Activated CD4-positive, alpha-beta T cell treated with anti-CD3 and anti-CD28 coated beads for 48 hours (primary cell): ENCODE data around the gene ADGRG6.
"Not testable (repeated sequence)": the region's sequence is repeated elsewhere in the genome, so short reads cannot be mapped to it uniquely, and the experiment has no call there.

Experiments
- DNase-seq: peaks from one replicate; pipeline ENCODE4 v3.0.0-alpha.2; 2020

The ADGRG6 gene

GRCh38 chr6:142452993-142453392 lies 151.2 kb downstream of the ADGRG6 start:
- DNase-seq = no peak

GRCh38 chr6:142454196-142454595 lies 152.4 kb downstream of the ADGRG6 start:
- not testable (repeated sequence) for DNase-seq

GRCh38 chr6:142454848-142455247 lies 153.0 kb downstream of the ADGRG6 start:
- not testable (repeated sequence) for DNase-seq

- DNase-seq = no peak
Measured at GRCh38 chr6:142455957-142456589, 154.3 kb downstream of the ADGRG6 start.

- DNase-seq = no peak
Measured at GRCh38 chr6:142457638-142458406, 156.0 kb downstream of the ADGRG6 start.

GRCh38 chr6:142458836-142459235 lies 157.0 kb downstream of the ADGRG6 start:
- no peak for DNase-seq

- no peak for DNase-seq
Measured at GRCh38 chr6:142459271-142459670, 157.5 kb downstream of the ADGRG6 start.

- no peak for DNase-seq
Measured at GRCh38 chr6:142462260-142462659, 160.5 kb downstream of the ADGRG6 start.

- DNase-seq = no peak
Measured at GRCh38 chr6:142463988-142464387, 162.2 kb downstream of the ADGRG6 start.

- DNase-seq = no peak
Measured at GRCh38 chr6:142469220-142469619, 167.4 kb downstream of the ADGRG6 start.

- no peak for DNase-seq
Measured at GRCh38 chr6:142470421-142470820, 168.6 kb downstream of the ADGRG6 start.

GRCh38 chr6:142474531-142475289 lies 172.9 kb downstream of the ADGRG6 start:
- peak; percentile 7 for DNase-seq

- DNase-seq = no peak
Measured at GRCh38 chr6:142476452-142476851, 174.6 kb downstream of the ADGRG6 start.

GRCh38 chr6:142478117-142478516 lies 176.3 kb downstream of the ADGRG6 start:
- peak; percentile 29 for DNase-seq

- DNase-seq = no peak
Measured at GRCh38 chr6:142481466-142481865, 179.7 kb downstream of the ADGRG6 start.

- DNase-seq = no peak
Measured at GRCh38 chr6:142482249-142482648, 180.4 kb downstream of the ADGRG6 start.

- no peak for DNase-seq
Measured at GRCh38 chr6:142482974-142483373, 181.2 kb downstream of the ADGRG6 start.

GRCh38 chr6:142485256-142485655 lies 183.4 kb downstream of the ADGRG6 start:
- no peak for DNase-seq

- DNase-seq = no peak
Measured at GRCh38 chr6:142489722-142490610, 188.2 kb downstream of the ADGRG6 start.
